Measurements from ENCODE around the gene CACNA1H.
"Not testable (repeated sequence)": the region's sequence is repeated elsewhere in the genome, so short reads cannot be mapped to it uniquely, and the experiment has no call there.

CACNA1H gene

DNA sequence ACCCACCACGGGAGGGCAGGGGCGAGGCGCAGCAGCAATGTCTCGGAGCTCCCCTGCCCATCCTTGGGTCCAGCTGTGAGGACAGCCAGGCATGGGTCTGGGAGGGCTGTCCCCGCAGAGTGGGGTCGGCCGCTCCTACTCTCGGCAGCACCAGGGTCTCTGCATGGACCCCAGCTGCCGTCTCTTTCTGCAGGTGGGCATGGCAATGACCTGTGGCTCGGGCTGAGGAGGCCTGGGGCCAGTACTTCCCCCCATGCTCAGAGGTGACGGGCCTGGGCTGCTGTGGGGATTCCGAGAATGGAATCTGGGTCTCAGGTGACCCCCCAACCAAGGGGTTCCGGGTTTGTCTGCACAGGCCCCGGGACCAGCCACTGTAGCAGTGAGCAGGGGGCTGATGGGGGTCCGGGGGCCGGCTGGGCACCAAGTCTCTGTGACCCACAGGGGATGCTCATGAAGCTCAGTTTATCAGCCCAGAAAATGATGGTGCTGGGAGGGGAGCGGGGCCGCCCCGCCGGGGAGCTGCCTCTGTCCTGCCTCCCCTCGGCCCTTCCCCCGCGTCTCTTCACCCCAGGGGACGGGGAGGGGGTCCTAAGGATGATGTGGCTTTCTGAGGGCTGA is 23.5 kb downstream of the CACNA1H start:
- DNase-seq = no peak

DNA sequence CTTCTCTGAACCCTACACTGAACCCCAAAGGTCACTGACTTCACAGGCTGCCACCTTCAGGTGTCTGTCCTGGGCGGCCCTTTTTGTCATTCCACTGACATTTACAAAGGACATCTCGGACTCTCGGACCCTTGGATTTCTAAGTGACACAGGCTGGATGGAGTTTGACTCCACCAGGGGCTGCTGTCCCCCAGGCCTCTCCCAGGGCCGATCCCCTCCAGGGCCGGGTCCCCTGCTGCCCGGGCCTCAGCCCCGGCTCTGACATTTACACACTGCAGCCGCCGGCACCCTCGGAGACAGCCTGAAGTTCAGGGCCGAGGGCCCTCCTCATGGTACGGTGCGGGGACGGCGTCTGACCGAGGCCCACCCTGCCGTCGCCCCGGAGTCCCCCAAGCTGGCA is 24.1 kb downstream of the CACNA1H start:
- no peak for DNase-seq

DNA sequence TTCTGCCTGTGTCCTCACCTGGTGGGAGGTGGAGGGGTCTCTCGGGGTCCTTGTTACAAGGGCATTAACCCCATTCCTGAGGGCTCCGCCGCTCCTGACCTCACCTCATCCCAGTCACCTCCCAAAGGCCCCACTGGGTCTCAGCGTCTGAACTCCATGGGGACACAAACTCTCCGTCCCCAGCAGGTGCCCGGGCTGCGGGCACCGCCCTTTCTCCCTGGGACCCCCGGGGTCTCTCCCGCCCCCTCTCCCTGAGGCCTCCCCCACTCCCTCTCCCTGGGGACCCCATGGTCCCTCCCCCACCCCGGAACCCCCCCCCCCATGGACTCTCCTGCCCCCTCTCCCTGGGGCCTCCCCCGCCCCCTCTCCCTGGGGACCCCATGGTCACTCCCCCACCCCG is 24.8 kb downstream of the CACNA1H start:
- no peak for DNase-seq

DNA sequence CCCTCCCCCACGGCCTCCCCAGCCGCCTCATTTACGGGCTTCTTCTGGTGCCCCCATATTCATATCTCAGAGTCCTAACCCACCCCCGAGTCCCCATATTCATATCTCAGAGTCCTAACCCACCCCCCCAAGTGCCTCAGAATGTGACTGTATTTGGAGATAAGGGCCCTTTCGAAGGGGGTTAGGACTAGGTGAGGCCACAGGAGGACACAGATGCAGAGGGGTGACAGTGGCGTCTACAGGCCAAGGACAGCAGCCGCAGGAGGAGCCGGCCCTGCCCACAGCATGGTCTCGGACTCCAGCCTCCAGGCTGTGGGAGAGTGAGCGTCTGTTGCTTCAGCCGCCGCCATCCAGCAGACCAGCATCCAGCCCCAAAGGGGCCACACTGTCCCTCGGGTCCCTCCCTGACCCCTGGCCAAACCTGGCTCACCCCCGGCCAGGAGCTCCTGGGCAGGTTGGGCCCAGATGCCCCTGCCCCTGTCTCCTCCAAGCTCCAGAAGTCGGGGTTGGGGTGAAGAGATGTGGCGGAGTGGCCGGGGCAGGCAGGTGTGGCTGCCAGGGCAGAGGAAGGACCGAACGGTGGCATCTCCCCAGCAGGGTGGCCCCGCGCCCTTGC is 25.5 kb downstream of the CACNA1H start:
- DNase-seq = no peak

DNA sequence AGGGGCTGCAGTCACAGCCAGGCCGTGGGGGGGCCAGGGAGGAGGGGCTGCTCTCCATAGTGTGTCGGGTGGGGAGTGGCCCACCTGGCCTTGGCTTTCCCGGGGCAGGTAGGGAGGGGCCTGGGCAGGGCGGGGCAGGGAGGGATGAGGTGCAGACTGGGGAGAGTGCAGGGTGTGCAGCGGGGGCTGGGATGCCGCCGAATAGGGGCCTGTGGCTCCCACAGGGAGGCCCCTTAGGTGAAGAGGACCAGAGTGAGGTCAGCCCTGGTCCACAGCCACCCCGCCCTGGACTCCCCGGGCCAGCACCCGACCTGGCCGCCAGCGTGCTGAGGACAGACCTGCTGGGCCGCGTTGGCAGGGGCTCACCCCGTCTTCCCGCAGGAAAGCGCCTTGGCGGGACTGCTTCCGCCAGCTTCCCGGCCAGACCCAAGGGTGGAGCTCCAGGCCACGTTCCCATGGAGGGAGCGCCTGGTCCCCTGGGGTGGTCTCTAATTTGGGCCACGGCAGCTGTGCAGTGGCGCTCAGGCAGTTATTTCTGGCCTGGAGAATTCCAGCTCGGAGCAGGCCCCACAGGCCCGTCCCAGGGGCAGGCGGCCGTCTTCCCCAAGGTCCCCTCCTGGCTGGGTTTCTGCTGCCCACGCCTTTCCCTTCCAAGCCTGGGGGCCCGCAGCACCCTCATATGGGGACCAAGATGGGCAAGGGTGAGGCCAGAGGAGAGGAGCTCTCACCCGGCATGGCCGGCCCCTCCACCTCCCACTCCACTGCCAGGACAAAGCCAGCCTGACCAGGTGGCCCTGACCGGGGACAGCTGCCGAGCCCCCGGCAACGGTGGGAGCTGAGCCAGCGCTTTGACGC is 27.9 kb downstream of the CACNA1H start:
- no peak for DNase-seq

DNA sequence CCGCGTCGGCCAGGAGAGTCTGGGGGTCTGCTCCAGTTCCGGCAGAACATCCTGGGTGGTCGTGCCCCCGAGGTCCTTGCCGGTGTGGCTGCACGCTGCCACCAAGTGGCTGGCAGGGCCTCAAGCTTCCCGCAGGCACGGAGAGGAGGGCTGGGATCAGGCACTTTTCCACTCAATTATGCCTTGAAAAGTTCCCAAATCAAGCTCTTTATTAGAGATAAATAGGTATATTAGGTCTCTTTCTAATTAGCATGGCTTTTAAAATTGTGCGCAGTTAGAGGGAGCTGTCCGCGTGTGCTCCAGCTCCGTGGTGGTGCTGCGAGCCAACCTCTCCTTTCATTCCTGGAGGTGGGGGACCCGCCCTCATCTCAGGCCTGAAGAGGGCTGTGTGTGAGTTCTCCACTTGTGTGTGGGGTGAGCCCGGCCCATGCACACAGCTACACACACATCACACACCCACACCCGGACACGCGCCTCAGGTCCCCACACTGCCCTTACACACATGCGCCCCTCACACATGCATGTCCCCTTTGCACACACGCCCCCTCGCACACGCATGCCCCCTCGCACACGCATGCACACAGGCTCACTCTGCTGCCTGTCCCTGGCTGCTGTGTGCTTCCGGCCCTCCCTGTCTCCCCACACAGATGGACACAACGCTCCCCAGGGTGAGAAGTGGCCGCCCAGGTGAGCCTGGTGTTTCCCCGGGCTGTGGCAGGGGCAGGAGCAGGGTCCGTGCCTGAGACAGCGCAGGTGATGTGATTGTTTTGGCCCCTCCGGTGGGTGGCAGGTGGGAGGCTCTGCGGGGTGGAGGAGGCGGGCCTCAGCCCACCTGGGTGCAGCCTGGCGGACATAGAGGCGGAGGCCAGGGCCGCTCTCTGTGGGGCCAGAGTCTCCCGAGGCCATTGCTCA is 28.8 kb downstream of the CACNA1H start:
- no peak for DNase-seq

DNA sequence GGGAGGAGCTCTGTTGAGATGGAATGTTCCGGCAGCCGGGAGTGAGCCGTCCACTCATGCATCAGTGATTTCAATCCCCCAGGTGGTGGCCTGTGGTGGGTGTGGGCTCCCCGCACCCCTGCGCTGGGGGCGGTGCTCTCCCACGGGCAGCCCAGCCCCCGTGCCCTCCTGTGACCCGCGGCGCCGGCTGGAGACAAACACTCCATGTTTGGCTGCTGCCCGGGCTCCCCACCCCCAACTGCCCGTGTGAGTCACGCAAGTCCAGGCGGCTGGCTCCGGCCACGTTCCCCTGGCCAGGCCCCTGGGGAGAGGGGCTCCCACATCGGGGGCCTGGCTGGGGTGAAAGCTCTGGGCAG is 29.4 kb downstream of the CACNA1H start:
- no peak for DNase-seq

DNA sequence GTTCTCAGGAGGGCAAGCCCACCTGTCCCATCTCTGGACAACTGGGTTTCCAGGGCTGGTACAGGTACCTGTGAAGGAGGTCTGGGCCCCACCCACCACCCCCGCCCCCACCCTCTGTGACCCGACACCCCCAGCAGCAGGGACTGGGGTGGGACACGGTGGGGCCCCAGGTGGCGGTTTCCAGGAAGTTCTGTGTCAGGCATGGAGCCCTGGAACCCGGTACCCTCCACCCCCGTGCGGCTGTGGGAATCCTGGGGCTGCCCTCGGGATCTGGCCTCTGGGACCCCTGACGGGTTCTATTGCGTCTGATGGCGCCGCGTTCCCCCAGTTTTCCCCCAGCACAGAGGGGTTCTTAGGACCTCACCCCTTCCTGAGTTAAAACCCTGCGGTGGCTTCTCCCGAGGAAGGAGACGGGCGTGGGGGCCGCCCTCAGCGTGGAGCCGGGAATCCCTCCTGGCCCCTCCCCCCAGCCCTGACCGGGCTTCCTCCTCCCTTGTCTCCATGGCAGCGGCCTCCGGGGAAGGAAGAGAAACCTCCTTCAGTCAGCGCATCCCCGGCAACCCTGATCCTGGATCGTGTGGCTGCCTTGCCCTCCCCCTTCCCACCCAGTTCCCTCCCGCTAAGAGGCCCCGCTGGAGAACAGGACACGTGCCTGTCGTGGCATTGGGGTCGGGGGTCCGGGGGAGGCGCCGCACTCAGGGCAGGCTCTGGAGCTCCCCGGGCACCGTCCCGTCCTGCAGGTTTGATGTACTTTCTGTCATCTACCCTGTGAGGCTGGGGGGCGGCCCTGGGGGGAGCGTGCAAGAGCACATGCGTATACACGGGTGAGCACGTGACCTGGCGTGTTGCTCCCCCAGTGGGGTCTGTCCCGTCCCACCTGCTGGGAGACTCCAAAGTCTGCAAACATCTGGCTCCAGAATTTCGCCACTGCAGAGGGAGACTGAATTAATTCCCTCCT is 30.3 kb downstream of the CACNA1H start:
- no peak for DNase-seq

DNA sequence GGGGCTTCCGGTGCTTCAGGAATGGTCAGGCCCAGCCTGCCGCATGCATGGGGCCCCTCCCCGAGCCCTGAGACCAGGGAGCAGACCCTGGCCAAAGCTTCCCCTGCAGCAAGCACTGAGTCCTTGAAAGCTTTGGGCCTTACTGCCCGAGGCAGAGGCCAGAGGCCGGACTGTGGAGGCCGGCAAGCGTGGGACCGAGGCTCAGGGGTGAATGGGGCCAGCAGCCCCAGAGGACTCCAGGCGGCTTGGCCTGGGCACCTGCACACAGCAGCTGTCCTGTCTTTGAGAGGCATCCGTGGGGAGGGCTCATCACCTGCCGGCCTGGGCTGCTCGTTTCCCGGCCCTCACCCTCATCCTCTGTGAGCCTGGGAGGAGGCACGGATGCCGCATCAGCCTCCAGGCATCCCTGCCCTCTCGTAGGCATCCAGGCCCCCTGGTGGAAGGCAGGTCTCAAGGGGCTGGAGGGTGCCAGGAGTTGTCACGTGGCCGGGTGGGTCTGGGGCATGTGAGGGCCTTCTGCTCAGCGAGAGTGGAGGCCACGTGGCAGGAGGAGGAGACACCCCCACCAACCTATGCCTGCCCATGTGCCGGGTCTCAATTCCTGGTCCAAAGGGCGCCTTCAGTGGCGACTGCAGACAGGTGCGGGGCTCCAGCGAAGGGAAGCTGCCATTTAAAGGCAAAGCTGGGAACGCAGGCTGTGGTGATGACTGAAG is 31.4 kb downstream of the CACNA1H start:
- DNase-seq = no peak

DNA sequence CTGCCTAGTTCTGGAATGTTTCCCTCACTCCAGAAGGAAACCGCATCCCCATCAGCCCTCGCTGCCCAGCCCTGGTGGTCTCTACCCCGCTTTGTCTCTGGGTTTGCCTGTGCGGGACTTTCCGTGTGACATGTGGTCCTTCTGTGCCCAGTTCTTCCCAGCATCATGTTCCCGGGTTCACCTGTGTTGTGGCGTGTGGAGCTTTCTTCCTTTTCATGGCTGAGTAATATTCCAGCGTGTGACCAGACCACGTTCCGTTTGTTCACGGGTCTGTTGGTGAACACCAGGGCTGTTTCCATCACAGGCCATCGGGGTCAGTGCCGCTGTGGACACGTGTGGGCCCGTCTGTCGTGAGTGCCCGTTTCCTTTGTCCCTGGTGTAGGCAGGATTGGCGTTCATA is 32.1 kb downstream of the CACNA1H start:
- DNase-seq = no peak

DNA sequence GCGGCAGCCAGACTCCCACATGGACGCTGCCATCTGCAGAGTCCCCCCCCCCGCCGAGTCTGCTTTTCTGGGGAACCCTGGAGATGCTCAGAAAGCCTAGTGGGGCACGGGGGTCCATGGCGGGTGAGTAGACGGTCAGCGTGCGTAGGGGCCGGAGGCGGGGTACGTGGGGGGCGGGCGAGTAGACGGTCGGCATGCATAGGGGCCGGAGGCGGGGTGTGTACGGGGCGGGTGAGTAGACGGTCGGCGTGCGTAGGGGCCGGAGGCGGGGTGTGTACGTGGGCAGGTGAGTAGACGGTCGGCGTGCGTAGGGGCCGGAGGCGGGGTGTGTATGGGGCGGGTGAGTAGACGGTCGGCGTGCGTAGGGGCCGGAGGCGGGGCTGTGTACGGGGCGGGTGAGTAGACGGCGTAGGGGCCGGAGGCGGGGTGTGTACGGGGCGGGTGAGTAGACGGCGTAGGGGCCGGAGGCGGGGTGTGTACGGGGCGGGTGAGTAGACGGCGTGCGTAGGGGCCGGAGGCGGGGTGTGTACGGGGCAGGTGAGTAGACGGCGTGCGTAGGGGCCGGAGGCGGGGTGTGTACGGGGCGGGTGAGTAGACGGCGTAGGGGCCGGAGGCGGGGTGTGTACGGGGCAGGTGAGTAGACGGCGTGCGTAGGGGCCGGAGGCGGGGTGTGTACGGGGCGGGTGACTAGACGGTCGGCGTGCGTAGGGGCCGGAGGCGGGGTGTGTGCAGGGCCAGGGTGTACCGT is 32.7 kb downstream of the CACNA1H start:
- not testable (repeated sequence) for DNase-seq

DNA sequence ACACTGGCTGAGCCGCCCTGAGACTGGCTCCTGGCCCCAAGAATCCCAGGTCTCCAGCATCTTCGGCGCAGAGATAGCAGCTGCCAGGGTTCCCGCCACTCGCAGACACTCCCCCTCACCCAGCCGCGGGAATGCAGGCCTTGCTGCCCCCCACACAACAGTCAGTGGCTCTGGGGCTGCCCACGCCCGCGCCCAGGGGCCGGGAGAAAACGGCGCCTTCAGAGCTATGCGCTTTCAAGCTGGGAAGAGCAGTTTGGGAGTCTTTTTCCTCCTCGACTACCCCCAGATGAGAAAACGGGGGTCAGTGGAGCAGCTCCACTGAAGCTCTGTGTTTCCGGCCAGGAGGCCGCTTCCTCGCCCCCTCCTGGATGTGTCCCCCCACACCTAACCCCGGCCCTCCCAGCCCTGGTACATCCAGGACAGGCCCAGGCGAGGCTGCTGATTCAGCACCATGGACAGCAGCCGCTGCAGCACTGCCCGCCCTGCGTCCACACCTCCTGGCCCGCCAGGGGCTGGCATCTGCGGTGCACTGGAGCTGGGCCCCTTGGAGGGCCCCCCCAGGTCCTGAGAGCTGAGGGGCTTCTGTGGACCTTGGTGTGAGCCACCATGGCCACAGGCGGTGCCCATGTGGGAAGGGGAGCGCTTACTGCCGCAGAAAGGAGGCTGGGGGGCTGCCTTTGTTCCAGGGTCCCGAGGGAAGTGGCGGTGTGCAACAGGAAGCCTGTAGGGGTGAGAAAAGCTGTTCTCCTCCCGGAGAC is 35.7 kb downstream of the CACNA1H start:
- DNase-seq = peak; percentile 0 to 11

DNA sequence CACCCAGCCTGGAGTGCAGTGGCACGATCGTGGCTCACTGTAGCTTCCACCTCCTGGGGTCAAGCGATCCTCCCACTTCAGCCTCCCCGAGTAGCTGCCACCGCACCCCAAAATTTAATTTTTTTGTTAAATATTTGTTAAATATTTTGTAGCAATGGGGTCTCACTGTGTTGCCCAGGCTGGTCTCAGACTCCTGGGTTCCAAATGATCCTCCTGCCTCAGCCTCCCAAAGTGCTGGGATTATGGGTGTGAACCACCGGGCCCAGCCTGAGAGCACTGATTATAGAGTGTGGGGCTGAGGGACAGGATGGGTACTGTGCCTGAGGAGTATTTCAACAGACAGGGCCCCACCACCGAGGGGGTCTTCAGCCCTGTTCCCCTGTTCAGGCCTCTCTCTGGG is 36.5 kb downstream of the CACNA1H start:
- DNase-seq = no peak

DNA sequence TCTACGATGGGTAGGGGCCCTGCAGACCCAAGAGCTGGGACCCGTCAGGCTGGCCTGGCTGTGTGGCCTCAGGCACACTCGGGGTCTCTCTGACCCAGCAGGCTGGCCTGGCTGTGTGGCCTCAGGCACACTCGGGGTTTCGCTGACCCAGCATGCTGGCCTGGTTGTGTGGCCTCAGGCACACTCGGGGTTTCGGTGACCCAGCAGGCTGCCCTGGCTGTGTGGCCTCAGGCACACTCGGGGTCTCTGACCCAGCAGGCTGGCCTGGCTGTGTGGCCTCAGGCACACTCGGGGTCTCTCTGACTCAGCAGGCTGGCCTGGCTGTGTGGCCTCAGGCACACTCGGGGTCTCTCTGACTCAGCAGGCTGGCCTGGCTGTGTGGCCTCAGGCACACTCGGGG is 37.9 kb downstream of the CACNA1H start:
- DNase-seq = not testable (repeated sequence)

DNA sequence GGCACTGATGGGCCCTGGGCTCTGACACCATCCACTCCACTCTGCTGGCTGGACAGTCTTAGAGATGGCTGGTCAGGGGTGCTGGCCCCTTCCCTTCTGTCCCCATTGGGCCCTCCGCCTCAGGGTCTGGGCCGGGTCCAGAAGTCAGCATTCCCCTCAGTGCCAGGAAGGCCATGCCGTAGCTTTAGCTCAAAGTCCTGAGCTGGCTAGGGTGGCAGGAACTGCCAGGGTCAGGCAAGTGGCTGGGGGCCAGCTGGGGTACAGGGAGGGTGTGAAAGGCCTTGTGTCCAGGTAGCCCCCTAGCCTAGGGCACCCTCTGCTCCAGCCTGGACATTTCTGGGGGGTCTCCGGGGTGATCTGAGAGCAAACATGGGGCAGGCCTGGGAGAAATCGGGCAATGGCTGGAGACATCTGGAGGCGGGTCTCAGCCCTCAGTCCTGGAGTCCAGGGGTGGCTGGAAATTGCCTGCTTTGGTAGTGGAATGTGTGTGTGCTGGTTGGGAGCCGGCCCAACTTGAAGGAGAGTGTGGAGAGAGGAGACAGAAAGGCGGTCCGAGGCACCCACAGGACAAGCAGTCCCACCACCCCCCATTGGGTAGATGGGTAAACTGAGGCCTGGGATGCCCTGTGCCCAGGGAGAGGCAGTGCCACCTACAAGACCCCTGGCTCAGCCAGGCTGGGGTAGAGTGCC is 39.6 kb downstream of the CACNA1H start:
- no peak for DNase-seq

DNA sequence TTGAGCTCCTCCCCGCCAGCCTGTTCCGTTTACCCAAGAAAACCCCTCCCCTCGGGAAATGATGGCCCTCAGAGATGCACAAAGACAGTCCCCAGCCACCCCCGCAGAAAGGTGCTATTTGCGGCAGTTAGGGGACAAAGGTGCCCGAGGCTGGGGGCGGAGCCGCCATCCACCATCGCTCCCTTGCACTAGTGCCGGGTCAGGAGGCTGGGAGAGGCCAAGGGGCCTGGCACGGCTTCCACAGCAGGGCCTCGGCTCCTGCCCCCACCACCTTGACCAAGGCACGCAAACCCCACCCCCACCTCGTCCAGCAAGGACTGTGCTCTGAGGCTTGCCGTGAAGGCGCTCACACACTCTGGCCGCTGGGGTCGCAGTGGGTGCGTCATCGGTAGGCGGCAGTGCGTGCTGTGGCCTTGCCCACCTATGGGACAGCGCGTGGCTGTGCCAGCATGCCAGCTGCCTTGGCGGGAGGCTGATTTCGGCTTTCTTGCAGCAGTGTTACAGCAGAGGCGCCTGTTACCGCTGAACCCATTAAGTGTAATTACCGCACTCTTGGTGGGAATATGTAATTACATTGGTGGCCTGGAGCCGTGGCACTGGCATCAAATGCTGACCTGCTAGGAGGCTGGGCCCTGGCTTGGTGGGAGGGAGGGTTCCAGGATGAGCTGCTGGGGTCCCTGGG is 40.4 kb downstream of the CACNA1H start:
- DNase-seq = no peak

DNA sequence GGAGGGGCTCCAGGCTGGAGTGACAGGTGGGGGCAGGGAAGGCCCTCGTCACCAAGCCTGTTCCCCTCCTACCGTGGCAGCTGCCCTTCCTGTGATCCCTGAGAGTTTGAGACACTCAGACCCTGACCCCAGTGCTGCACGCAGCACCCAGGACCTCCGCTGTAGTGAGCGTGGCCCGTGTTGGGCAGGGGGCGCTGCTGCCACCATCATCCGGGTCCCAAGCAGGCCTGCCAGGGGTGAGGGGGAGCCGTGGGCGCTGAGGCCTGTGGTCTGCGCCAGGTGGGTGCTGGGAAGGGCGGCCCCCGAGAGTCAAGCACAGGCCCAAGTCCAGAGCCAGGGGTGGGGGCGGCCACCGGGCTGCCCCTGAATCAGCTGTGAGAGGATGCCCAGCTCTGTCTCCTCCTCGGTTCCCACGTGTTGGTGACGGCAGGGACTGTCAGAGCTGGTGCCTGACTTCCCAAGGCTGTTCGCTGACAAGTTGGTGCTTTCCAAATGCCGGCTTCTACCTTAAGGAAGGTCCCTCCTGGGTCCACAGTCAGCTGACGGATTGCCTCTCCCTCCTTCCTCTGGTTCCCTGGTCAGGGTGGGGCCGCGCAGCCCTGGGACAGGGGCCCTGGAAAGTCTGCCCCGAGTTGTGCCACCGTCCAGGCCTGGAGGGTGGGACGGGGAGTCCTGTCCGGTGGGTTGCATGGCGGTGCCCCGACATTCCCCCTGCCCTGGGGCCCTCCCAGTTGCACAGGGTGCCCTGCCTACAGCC is 41.1 kb downstream of the CACNA1H start:
- no peak for DNase-seq
